PC-3 (cell line): ENCODE measurements around the gene LAMA5.

Source experiments
- CTCF ChIP-seq: fragments of 300-600 bp; sonication (generic); conservative IDR thresholded peaks from 2 replicates; pipeline ENCODE4 v1.5.1; 2017; ENCODE audit warnings: antibody characterized with exemption, low read depth, mild to moderate bottlenecking, low read length
- EZH2 ChIP-seq: fragments of 300-600 bp; sonication (generic); IDR thresholded peaks from one replicate; pipeline ENCODE4 v1.6.1; 2017; ENCODE audit warnings: antibody characterized with exemption, mild to moderate bottlenecking, low read length; ENCODE audit not compliant: unreplicated experiment
- EZH2phosphoT487 ChIP-seq: fragments of 300-600 bp; sonication (generic); IDR thresholded peaks from 2 replicates; pipeline ENCODE4 v1.6.1; 2018; ENCODE audit warnings: mild to moderate bottlenecking, antibody characterized with exemption, low read length, borderline replicate concordance

GRCh38 chr20:62293946-62294345 lies 73.2 kb downstream of the LAMA5 start:
- TF ChIP-seq CTCF (no peak), EZH2 (no peak), EZH2phosphoT487 (no peak)
